BE2C (cell line): Measurements from ENCODE around the gene FOSB.
"Not testable (repeated sequence)": the region's sequence is repeated elsewhere in the genome, so short reads cannot be mapped to it uniquely, and the experiment has no call there.

Source experiments
- DNase-seq: peaks from one replicate; pipeline ENCODE4 v3.0.0-alpha.2; 2020
- H3K27me3 ChIP-seq: fragments of 250-450 bp; sonication (Bioruptor Pico); 2 replicates; pipeline ENCODE4 v1.5.1; 2020; ENCODE audit warnings: mild to moderate bottlenecking
- H3K36me3 ChIP-seq: fragments of 250-450 bp; sonication (Bioruptor Pico); 2 replicates; pipeline ENCODE4 v1.5.1; 2020; ENCODE audit warnings: mild to moderate bottlenecking
- H3K4me1 ChIP-seq: fragments of 250-450 bp; sonication (Bioruptor Pico); 2 replicates; pipeline ENCODE4 v1.5.1; 2020
- H3K4me3 ChIP-seq: 2 replicates; pipeline ENCODE4 v1.5.1; 2011; ENCODE audit warnings: low read depth, low read length
- H3K9me3 ChIP-seq: fragments of 250-450 bp; sonication (Bioruptor Pico); 2 replicates; pipeline ENCODE4 v1.5.1; 2020
- TF ChIP-seq, protein P1 (sequence below): IDR thresholded peaks from 2 replicates; pipeline ENCODE4 v1.5.1; 2012; ENCODE audit warnings: mild to moderate bottlenecking, low read depth, low read length

Gene FOSB

DNA sequence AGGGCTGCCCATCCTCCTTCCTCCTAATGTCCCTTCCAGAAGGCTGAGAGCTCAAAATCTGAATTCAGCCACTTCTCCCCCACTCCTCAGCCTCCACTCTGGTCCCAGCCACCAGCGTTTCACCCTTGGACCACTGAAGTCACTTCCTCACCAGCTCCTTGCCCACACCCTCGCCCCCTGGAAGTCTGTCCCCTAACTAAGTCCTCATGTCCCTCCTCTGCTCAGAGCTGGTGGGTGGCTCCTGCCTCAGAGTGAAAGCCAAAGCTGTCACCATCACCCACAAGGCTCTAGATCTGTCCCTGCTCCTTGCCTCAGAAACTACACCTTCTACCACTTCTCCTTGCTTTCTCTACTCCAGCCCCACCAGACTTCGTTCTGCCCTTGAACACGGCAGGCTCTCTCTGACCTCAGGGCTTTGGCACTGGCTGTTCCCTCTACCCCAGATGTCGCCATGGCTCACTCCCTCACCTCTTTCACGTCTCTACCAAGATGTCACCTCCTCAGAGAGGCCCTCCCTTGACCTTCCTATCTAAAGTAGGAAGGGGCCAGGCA, 45.8 kb upstream of the FOSB start:
- TF ChIP-seq, protein P1, sequence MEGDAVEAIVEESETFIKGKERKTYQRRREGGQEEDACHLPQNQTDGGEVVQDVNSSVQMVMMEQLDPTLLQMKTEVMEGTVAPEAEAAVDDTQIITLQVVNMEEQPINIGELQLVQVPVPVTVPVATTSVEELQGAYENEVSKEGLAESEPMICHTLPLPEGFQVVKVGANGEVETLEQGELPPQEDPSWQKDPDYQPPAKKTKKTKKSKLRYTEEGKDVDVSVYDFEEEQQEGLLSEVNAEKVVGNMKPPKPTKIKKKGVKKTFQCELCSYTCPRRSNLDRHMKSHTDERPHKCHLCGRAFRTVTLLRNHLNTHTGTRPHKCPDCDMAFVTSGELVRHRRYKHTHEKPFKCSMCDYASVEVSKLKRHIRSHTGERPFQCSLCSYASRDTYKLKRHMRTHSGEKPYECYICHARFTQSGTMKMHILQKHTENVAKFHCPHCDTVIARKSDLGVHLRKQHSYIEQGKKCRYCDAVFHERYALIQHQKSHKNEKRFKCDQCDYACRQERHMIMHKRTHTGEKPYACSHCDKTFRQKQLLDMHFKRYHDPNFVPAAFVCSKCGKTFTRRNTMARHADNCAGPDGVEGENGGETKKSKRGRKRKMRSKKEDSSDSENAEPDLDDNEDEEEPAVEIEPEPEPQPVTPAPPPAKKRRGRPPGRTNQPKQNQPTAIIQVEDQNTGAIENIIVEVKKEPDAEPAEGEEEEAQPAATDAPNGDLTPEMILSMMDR: no peak
- Histone ChIP-seq H3K36me3 (peaks cover 30% of the 10 kb centered on the region), H3K4me1 (no peaks in the 10 kb centered on the region)

DNA sequence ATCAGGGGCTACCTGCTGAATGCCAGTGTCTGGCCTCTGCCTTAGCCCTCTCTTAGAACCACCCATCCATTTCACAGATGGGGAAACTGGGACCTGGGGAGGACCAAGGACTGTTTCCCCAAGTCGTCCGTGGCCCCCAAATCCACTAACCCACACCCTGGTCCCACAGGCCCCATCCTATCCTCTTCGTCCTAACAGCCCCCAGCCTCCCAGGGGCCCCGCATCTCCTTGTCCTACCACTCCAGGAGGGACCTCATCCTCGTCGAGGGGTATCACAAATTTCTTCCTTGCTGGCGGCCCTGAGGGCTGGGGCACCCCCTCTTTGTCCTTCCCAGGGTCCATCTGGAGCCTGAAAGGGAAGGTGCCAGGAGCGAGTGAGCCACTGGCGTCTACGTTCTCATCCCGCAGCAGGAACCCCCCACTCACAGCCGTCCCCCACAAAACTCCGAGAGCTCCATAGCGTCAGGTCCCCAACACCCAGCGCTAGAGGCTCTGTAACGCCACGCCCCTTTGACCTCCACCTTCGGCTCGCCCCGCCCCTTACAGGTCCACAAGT, 44.7 kb upstream of the FOSB start:
- DNase-seq: no peak
- Histone ChIP-seq H3K27me3 (no peaks in the 10 kb centered on the region), H3K4me3 (peak overlapping the region; percentile 61), H3K9me3 (no peaks in the 10 kb centered on the region), H3K36me3 (peaks cover 25% of the 10 kb centered on the region), H3K4me1 (no peaks in the 10 kb centered on the region)
- TF ChIP-seq, protein P1: no peak

More for the DNA sequence above, 45.8 kb upstream of the FOSB start:
- H3K4me3 ChIP-seq: no peak overlapping the region
- no peaks in the 10 kb centered on the region for H3K27me3 ChIP-seq
- no peaks in the 10 kb centered on the region for H3K9me3 ChIP-seq
- no peak for DNase-seq

DNA sequence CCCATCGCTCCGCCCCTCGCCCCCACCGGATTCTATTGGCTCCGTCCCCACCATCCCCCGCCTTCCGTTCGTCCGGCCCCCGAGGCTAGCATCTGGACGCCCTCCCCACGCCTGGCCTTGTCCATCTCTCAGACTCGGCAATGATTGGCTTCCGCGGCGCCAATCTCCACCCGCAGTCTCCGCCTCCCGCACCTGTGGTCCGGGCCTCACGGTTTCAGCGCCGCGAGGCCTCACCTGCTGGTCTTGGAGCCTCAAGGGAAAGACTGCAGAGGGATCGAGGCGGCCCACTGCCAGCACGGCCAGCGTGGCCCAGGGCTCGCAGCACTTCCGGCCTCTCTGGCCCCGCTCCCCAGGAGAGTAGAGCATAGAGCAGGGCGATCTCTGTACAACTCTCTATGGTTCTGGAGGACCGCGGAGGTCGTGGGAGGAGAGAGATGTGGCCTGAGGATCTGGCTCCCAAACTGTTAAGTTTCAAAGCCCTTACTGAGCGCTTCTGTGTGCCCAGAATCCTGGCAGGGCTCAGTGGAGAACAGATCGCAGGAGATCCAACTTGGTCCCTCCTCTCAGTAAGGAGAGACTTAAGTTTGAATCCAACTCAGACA, 44.1 kb upstream of the FOSB start, which contains the start of gene ERCC1:
ERCC1 (minus strand) TSS at position 329 of the 602 bp plus-strand sequence. CDS start 543 bp downstream, outside the sequence.
- peak within 1 kb of the TSS; percentile 61 for H3K4me3 ChIP-seq
- peak; percentile 98 for DNase-seq
- peaks cover 5% of the 10 kb centered on the region for H3K27me3 ChIP-seq
- no peaks in the 10 kb centered on the region for H3K4me1 ChIP-seq
- peaks cover 21% of the 10 kb centered on the region for H3K36me3 ChIP-seq
- TF ChIP-seq, protein P1: no peak
- no peaks in the 10 kb centered on the region for H3K9me3 ChIP-seq

DNA sequence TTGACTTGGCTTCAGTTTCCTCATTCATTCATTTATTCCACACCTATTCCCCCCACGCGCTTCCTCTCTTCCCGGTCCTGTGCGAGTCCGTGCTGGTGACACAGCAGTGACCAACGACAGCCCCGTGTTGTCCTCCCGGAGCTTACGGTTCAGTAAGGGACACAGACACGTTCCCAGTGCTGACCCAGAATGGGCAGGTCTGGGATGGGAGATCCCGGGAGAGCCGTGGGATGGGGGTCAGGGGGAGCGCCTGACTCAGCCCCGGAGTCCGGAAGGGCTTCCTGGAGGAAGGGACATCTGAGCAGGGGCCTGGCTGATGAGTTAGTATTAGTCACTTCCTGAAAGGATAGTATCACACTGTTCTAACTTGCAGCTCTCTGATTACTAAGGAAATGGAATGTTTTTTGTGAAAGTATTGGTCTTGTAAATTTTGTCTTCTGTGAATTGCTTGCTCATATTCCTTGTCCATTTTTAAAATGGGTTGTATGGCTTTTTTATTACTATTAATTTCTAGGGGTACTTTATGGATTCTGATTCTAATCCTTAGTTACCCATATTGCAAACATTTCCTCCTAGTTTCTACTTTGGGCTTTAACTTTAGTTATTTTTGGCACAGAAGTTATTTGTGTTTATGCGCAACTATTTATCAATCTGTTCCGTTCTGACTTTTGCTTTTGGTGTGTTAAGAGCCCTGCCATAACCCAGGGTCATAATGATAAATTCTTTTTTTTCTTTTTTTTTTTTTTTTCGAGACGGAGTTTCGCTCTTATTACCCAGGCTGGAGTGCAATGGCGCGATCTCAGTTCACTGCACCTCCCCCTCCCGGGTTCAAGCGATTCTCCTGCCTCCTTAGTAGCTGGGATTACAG, 43.4 kb upstream of the FOSB start:
- DNase-seq: peak; percentile 82

DNA sequence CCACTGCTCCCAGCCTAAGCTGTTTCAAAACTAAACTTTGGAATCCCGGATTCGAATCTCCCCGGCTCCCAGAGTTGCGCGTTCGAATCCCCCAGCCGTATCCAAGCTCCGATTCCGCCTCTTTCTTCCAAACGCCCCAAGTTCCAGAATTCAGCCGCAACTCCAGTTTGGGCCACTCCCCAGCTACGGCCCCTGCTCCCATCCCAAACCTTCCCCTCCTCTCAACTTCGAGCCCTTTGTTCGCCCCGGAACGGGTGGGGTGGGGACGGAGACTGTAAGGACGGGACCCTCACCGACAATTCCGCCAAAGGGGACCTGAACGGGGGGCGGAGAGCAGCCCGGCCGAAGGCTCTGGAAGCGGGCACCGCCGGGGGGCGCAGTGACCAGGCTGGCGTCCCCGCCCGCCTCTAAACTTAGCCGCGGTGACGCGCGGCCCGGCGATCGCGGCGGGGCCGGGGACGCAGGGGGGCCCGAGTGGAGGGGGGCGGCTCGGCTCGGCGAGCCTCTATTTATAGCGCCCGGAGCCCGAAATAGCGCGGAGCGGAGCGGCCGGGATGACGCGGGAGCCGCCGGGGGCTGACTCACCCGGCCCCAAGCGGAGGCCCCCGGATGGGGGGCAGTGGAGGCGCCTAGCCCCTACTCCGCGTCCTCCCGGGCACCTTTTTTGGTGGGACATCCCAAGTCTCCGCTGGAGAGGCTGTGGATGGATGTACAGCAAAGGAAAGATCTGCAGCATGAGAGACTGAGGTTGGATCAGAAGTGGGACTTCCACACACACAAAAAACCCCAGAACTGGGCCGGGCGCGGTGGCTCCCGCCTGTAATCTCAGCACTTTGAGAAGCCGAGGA, 39.2 kb upstream of the FOSB start:
- TF ChIP-seq, protein P1: peak; percentile 32
- Histone ChIP-seq H3K36me3 (no peaks in the 10 kb centered on the region), H3K4me3 (peak overlapping the region; percentile 43), H3K27me3 (peaks cover 7% of the 10 kb centered on the region), H3K4me1 (no peaks in the 10 kb centered on the region), H3K9me3 (no peaks in the 10 kb centered on the region)
- peak; percentile 55 for DNase-seq

More for the DNA sequence above, 43.4 kb upstream of the FOSB start:
- Histone ChIP-seq H3K4me1 (no peaks in the 10 kb centered on the region), H3K9me3 (no peaks in the 10 kb centered on the region), H3K36me3 (peaks cover 13% of the 10 kb centered on the region), H3K27me3 (peaks cover 7% of the 10 kb centered on the region), H3K4me3 (peak overlapping the region; percentile 61)
- TF ChIP-seq, protein P1: no peak

DNA sequence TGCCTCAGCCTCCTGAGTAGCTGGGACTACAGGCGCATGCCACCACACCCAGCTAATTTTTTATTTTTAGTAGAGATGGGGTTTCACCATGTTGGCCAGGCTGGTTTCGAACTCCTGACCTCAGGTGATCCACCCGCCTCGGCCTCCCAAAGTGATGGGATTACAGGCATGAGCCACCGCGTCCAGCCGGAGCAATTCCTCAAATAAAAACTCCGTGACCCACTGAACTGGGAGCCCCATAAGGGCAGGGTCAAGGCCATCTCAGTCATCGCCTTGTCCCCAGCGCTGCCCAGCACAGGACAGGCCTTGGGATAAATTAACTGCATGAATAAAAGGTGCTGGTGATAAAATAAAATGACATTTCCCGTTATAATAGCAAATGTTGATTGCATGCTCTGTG, 37.9 kb upstream of the FOSB start:
- not testable (repeated sequence) for H3K4me3 ChIP-seq, H3K9me3 ChIP-seq, H3K36me3 ChIP-seq, DNase-seq, H3K27me3 ChIP-seq, H3K4me1 ChIP-seq

DNA sequence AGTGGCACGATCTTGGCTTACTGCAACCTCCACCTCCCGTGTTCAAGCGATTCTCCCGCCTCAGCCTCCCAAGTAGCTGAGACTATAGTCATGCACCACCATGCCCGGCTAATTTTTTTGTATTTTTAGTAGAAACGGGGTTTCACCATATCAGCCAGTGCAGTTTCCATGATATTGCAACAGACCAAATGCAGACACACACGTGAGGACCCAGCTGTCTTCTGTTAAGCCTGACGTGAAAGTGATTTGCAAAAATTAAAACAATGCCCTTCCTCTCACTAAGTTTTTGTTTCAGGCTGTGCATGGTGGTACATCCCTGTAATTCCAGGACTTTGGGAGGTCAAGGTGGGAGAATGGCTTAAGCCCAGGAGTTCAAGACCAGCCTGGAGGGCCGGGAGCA, 36.8 kb upstream of the FOSB start:
- H3K4me1 ChIP-seq, DNase-seq, H3K4me3 ChIP-seq, H3K36me3 ChIP-seq, H3K9me3 ChIP-seq, H3K27me3 ChIP-seq: not testable (repeated sequence)

DNA sequence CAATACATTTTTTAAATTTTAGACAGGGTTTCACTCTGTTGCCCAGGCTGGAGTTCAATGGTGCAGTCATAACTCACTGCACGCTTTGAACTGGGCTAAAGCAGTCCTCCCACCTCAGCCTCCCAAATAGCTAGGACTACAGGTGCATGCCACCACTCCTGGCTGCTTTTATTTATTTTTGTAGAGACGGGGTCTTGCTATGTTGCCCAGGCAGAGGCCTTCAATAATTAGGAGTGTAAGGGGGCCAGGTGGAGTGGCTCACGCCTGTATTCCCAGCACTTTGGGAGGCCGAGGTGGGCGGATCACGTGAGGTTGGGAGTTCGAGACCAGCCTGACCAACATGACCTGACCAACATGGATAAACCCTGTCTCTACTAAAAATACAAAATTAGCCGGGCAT, 35.3 kb upstream of the FOSB start:
- not testable (repeated sequence) for DNase-seq

More for the DNA sequence above, 35.3 kb upstream of the FOSB start:
- H3K36me3 ChIP-seq, H3K4me3 ChIP-seq, H3K9me3 ChIP-seq, H3K27me3 ChIP-seq, H3K4me1 ChIP-seq: not testable (repeated sequence)
